22Rv1 (cell line): ENCODE measurements around the gene USP50.
"Not testable (repeated sequence)": the region's sequence is repeated elsewhere in the genome, so short reads cannot be mapped to it uniquely, and the experiment has no call there.

Experiments used
- H3K27ac ChIP-seq: fragments of 450-650 bp; 2 replicates; pipeline ENCODE4 v1.5.1; 2017
- CTCF ChIP-seq: fragments of 450-650 bp; IDR thresholded peaks from 2 replicates; pipeline ENCODE4 v1.5.1; 2017; ENCODE audit warnings: mild to moderate bottlenecking
- ZFX ChIP-seq: fragments of 450-650 bp; IDR thresholded peaks from 2 replicates; pipeline ENCODE4 v1.6.1; 2017; ENCODE audit warnings: antibody characterized with exemption, borderline replicate concordance

USP50 gene

DNA sequence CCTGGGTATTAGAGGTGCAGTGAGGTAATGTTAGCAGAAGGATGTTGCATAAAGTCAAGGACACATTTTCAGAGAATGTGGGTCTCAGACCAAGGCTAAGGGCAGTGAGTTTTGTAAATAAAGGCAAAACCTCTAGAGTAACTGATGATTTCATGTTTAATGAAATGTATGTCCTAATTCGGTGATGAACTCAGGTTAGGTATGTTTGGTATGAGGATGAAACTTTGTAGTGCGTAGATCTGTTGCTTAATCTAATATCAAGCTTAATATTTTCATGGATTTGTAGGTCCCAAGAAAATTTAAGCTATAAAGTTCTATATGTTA is 3.6 kb downstream of the USP50 start:
- TF ChIP-seq ZFX (no peak), CTCF (no peak)

GRCh38 chr15:50531766-50532165 is 14.7 kb downstream of the USP50 start:
- no peak for TF ChIP-seq CTCF
- TF ChIP-seq ZFX: no peak

More for the DNA sequence above, 3.6 kb downstream of the USP50 start:
- H3K27ac ChIP-seq: no peak overlapping the region

DNA sequence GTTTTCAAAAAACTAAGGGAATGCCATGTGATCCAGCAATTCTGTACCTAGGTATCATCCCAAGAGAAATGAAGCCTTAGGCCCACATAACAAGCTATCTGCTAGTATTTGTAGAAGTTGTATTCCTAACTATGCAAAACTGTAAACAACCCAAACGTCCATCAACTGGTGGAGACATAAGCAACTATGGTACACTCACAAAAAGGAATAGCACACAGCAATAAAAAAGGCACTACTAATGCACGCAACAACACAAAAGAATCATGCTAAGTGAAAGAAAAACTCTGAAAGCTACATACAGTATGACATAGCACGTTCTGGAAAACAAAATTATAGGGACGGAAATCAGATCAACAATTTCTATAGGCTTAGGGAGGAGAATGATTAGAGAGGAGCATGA is 15.3 kb downstream of the USP50 start:
- TF ChIP-seq ZFX (no peak), CTCF (no peak)
- no peak overlapping the region for H3K27ac ChIP-seq

More at GRCh38 chr15:50531766-50532165, 14.7 kb downstream of the USP50 start:
- no peak overlapping the region for H3K27ac ChIP-seq

DNA sequence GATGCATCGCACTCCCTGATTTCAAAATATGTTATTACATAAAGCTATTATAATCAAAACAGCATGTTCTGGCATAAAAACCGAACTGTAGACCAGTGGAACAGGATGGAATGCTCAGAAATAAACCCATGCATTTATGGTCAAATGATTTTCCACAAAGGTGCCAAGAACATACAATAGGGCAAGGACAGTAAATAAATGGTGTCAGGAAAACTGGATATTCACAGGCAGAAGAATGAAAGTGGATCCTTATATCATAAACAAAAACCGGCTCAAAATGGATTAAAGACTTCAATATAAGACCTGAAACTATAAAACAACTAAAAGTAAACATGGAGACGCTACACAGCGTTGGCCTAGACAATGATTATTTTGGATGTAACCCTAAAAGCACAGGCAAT is 22.6 kb downstream of the USP50 start:
- TF ChIP-seq CTCF (no peak), ZFX (no peak)
- no peak overlapping the region for H3K27ac ChIP-seq

DNA sequence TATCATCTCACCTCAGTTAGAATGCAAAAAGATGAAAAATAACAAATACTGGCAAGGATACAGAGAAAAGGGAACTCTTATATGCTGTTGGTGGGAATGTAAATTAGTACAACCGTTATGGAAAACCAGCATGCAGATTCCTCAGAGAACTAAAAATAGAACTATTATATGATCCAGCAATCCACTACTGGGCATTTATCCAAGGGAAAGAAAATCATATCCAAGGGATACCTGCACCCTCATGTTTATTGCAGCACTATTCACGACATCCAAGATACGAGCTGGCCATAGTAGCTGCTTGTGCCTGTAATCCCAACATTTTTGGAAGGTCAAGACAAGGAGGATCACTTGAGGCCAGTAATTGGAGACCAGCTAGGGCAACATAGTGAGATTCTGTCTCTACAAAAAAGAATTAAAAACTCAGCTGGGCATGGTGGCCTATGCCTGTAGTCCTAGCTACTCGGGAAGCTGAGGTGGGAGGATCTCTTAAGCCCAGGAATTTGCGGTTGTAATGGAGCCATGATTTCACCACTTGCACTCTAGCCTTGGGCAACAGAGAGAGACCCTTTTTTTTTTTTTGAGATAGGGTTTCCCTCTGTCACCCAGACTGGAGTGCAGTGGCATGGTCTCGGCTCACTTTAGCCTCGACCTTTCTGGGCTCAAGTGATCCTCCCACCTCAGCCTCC is 26.6 kb downstream of the USP50 start:
- no peak for TF ChIP-seq ZFX
- TF ChIP-seq CTCF: no peak
- no peak overlapping the region for H3K27ac ChIP-seq

DNA sequence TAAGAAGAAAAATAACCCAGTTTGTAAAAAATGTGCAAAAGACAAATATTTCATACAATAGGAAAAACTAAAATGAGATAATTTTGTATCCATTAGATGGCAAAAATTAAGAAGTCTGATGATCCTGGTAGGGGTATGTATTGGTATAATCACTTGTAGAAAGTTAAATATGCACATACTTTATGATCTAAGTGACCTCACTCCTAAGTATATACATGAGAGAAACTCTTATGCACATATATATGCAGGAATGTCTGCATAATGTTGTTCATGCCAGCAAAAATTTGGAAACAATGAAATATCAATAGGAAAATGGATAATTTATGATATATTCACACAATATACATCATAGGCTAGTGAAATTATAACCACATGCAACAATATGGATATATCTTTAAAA is 33.5 kb downstream of the USP50 start:
- H3K27ac ChIP-seq: no peak overlapping the region
- no peak for TF ChIP-seq CTCF
- TF ChIP-seq ZFX: no peak

- no peak overlapping the region for H3K27ac ChIP-seq
- no peak for TF ChIP-seq ZFX
- no peak for TF ChIP-seq CTCF
These were observed 40.3 kb downstream of the USP50 start for GRCh38 chr15:50506121-50506520.

- H3K27ac ChIP-seq: not testable (repeated sequence)
These were observed 40.8 kb downstream of the USP50 start for GRCh38 chr15:50505656-50506055.
